ENCODE measurements around the gene TROAP. TPM values are rescaled to one million over a fixed set of nuclear protein-coding genes. Genes with fewer than 3 reads are reported as not detected.

The TROAP gene
- total RNA-seq, 3 donors from 2014 or later = 0.29 to 1.8 (median 0.66) TPM

DNA sequence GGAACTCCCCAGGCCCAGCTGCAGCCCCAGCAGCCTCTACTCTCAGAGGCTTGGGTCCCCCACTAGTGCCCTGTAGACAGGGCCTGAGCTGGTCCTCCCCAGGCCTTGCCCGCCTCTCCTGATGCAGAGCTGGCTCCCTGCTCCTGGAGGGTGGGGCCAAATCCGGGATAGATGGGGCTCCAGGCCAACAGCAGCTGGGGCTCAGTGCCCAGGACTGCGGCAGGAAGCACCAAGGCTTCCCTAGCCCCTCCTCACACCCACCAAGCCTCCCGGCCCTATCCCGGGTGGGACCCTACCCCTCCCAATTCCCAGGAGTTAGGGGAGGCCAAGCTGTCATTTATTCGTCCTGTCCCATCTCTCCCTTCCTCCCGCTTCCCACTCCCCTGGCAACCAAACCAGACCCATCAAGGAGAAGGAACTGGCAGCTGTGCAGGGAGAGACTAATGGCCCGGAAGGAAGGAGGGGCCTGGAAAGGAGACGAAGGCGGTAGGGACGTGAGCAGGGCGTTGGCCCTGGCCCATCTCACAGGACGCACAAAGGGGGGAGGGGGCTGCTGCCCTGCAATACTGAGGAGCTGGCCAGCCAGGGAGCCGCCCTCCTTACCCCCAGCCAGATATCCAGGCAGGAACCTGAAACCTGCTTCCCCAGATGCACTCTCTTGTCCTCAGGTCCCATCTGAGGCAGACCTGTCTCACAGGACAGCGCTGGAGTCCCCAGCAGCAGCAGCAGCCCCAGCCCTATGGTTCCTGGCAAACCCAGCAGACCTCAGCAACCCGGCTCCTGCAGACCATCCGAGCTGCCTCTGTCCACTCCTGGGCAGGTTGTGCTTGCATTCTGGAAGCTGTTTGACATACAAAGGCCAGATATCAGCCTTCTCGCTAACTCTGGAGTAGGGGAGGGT is 29.7 kb upstream of the TROAP start:
- Histone ChIP-seq H3K9me3 (no peaks in the 10 kb centered on the region), H3K36me3 (no peaks in the 10 kb centered on the region), H3K4me1 (peaks cover 0 to 7% of the 10 kb centered on the region in 2 donors), H3K27ac (peak overlapping the region; percentile 25 to 69), H3K27me3 (peaks cover 11 to 36% of the 10 kb centered on the region in 2 donors), H3K4me3 (peak overlapping the region in 2 of 3 donors; percentile 26 to 48)
- DNase-seq (ENCODE audit: low spot score in 2 of 2) = no peak
- intact Hi-C loops (cut with DNase I; ENCODE audit: low total_unique reads) = no loop called here
- TF ChIP-seq CTCF (IDR thresholded peaks at IDR 0.05) (no peak), POLR2AphosphoS5 (IDR thresholded peaks at IDR 0.05) (no peak), POLR2A (IDR thresholded peaks at IDR 0.05) (no peak)

GRCh38 chr12:49294086-49294803 is 28.8 kb upstream of the TROAP start:
- Histone ChIP-seq H3K36me3 (no peaks in the 10 kb centered on the region), H3K27me3 (peaks cover 11 to 44% of the 10 kb centered on the region in 2 donors), H3K4me3 (no peak overlapping the region), H3K9me3 (no peaks in the 10 kb centered on the region), H3K4me1 (peaks cover 0 to 7% of the 10 kb centered on the region in 2 donors), H3K27ac (no peak overlapping the region)
- intact Hi-C loops (cut with DNase I; ENCODE audit: low total_unique reads) = no loop called here
- TF ChIP-seq CTCF (IDR thresholded peaks at IDR 0.05) = no peak
- no peak for TF ChIP-seq POLR2A (IDR thresholded peaks at IDR 0.05)
- TF ChIP-seq POLR2AphosphoS5 (IDR thresholded peaks at IDR 0.05) = no peak
- DNase-seq (ENCODE audit: low spot score in 2 of 2) = no peak

GRCh38 chr12:49294804-49295081 is 28.3 kb upstream of the TROAP start:
- peaks cover 11 to 44% of the 10 kb centered on the region in 2 donors for H3K27me3 ChIP-seq
- no peak for DNase-seq (ENCODE audit: low spot score in 2 of 2)

GRCh38 chr12:49295082-49295936 is 27.7 kb upstream of the TROAP start, which contains the start of gene PRPH:
Gene PRPH, plus strand, starts transcription at chr12:49295147. Its CDS starts 54 bp downstream, at chr12:49295201.
- H3K27me3 ChIP-seq = peaks cover 11 to 44% of the 10 kb centered on the region in 2 donors

More at GRCh38 chr12:49294804-49295081, 28.3 kb upstream of the TROAP start:
- intact Hi-C loops (cut with DNase I; ENCODE audit: low total_unique reads) = loop anchor here (5.0 kb wide), 1 partner anchor 403 kb away; no protein-coding TSS in a partner anchor
- H3K9me3 ChIP-seq = no peaks in the 10 kb centered on the region
- no peak for TF ChIP-seq POLR2AphosphoS5 (IDR thresholded peaks at IDR 0.05)
- TF ChIP-seq POLR2A (IDR thresholded peaks at IDR 0.05) = no peak
- no peak for TF ChIP-seq CTCF (IDR thresholded peaks at IDR 0.05)
- H3K27ac ChIP-seq = no peak overlapping the region
- H3K4me1 ChIP-seq = peaks cover 0 to 7% of the 10 kb centered on the region in 2 donors
- H3K4me3 ChIP-seq = no peak overlapping the region
- H3K36me3 ChIP-seq = no peaks in the 10 kb centered on the region

More at GRCh38 chr12:49295082-49295936, 27.7 kb upstream of the TROAP start, which contains the start of gene PRPH:
- Histone ChIP-seq H3K4me1 (peaks cover 0 to 7% of the 10 kb centered on the region in 2 donors), H3K27ac (no peak within 1 kb of the TSS), H3K4me3 (peak within 1 kb of the TSS in 1 of 3 donors; percentile 25), H3K9me3 (no peaks in the 10 kb centered on the region), H3K36me3 (no peaks in the 10 kb centered on the region)
- no peak for DNase-seq (ENCODE audit: low spot score in 2 of 2)
- intact Hi-C loops (cut with DNase I; ENCODE audit: low total_unique reads) = loop anchor here (5.0 kb wide), 1 partner anchor 402 kb away; no protein-coding TSS in a partner anchor
- no peak for TF ChIP-seq CTCF (IDR thresholded peaks at IDR 0.05)
- TF ChIP-seq POLR2A (IDR thresholded peaks at IDR 0.05) = no peak
- TF ChIP-seq POLR2AphosphoS5 (IDR thresholded peaks at IDR 0.05) = no peak

All from breast epithelium (tissue), 4 donors.